GM12878 (cell line): ENCODE data around the gene MAP2K4. TPM values are rescaled to one million over a fixed set of nuclear protein-coding genes. Genes with fewer than 3 reads are reported as not detected.

ENCODE experiments used
- ATAC-seq: fragments of 200-7000 bp; cut with Tn5 transposase; 3 replicates; pipeline ENCODE4 v1.9.1; 2020; ENCODE audit warnings: mild to moderate bottlenecking, moderate library complexity
- BruUV-seq: library from RNA; stranded (reverse); fragments of 400-500 nt; replicated peaks from 2 replicates; lab custom pipeline; 2021; lab: Mats Ljungman, UMichigan
- CTCF ChIA-PET: fragments of 300-600 bp; sonication (Branson Sonifier 250); formaldehyde crosslinking; extraction: SDS; loops from one replicate; lab custom pipeline; 2021; ENCODE audit warnings: inconsistent platforms; lab: Yijun Ruan, JAX
- POLR2A ChIA-PET: fragments of 350-600 bp; formaldehyde crosslinking; extraction: SDS; loops from one replicate; lab custom pipeline; 2021; ENCODE audit warnings: inconsistent platforms; lab: Charles Lee
- RAD21 ChIA-PET: fragments of 300-600 bp; sonication (Branson Sonifier 250); formaldehyde crosslinking; loops from one replicate; lab custom pipeline; 2023; ENCODE audit warnings: antibody characterized with exemption; ENCODE audit not compliant: unreplicated experiment; lab: Charles Lee
- SMC1A ChIA-PET: fragments of 300-600 bp; sonication (Branson Sonifier 250); formaldehyde crosslinking; loops from one replicate; lab custom pipeline; 2023; ENCODE audit not compliant: unreplicated experiment, uncharacterized antibody; lab: Charles Lee
- DNase-seq: peaks from one replicate; pipeline ENCODE4 v3.0.0-alpha.2; 2011; ENCODE audit warnings: low read depth, low spot score
- FAIRE-seq: peaks from 3 replicates; lab custom pipeline; 2011; peaks lifted over from hg19 to GRCh38; lab: Jason Lieb, UNC
- H2AFZ ChIP-seq: 2 replicates; pipeline ENCODE4 v1.6.0; 2011; ENCODE audit warnings: low read depth, low read length, control low read depth; ENCODE audit not compliant: control insufficient read depth
- H3K27ac ChIP-seq: 2 replicates; pipeline ENCODE4 v1.5.1; 2011; ENCODE audit warnings: control low read depth; ENCODE audit not compliant: control insufficient read depth, insufficient read depth
- H3K27me3 ChIP-seq, 2 experiments: replicated peaks in 1 of 2; 2 replicates each; pipeline versions ENCODE4 v1.6.0 to v1.6.1; 2011; ENCODE audit warnings: low read length in 1 of 2; ENCODE audit not compliant: control insufficient read depth in 2 of 2, insufficient read depth in 2 of 2
- H3K36me3 ChIP-seq, 2 experiments: 2 replicates each; pipeline ENCODE4 v1.5.1; 2011; ENCODE audit warnings: low read length in 1 of 2; ENCODE audit not compliant: control insufficient read depth in 2 of 2, insufficient read depth in 2 of 2
- H3K4me1 ChIP-seq: 2 replicates; pipeline ENCODE4 v1.6.1; 2011; ENCODE audit warnings: mild to moderate bottlenecking, low read length, moderate library complexity, mixed read lengths; ENCODE audit not compliant: control insufficient read depth, insufficient read depth
- H3K4me2 ChIP-seq: 2 replicates; pipeline ENCODE4 v1.6.0; 2011; ENCODE audit warnings: control low read depth; ENCODE audit not compliant: control insufficient read depth, insufficient read depth
- H3K4me3 ChIP-seq: fragments of 200-600 bp; sonication (generic); 2 replicates; pipeline ENCODE4 v1.5.1; 2016
- H3K79me2 ChIP-seq: 2 replicates; pipeline ENCODE4 v1.6.0; 2011; ENCODE audit warnings: low read length; ENCODE audit not compliant: control insufficient read depth, insufficient read depth
- H3K9ac ChIP-seq: 2 replicates; pipeline ENCODE4 v1.8.0; 2011; ENCODE audit warnings: low read length, control low read depth, mixed read lengths; ENCODE audit not compliant: control insufficient read depth, insufficient read depth
- H3K9me3 ChIP-seq: replicated peaks from 3 replicates; pipeline ENCODE4 v1.5.1; 2011; ENCODE audit warnings: mild to moderate bottlenecking, low read length; ENCODE audit not compliant: control insufficient read depth, insufficient read depth
- H4K20me1 ChIP-seq: 2 replicates; pipeline ENCODE4 v1.6.0; 2011; ENCODE audit not compliant: control insufficient read depth, insufficient read depth
- ATF3 ChIP-seq: IDR thresholded peaks from 2 replicates; pipeline ENCODE4 v1.6.1; 2011; ENCODE audit warnings: low read depth, mild to moderate bottlenecking, low read length, moderate library complexity, borderline replicate concordance; ENCODE audit errors: extremely low read depth
- CBX5 ChIP-seq: sonication (generic); IDR thresholded peaks from 2 replicates; pipeline ENCODE4 v1.6.1; 2016; ENCODE audit warnings: low read depth, moderate library complexity, mild to moderate bottlenecking, inconsistent platforms
- FOS ChIP-seq: IDR thresholded peaks from 3 replicates; pipeline ENCODE4 v1.6.1; 2011; ENCODE audit warnings: borderline replicate concordance; ENCODE audit not compliant: insufficient read length; ENCODE audit errors: extremely low read depth
- FOXM1 ChIP-seq: IDR thresholded peaks from 2 replicates; pipeline ENCODE4 v1.6.1; 2012; ENCODE audit warnings: low read depth, mild to moderate bottlenecking, inconsistent platforms, low read length, moderate library complexity
- IRF4 ChIP-seq: IDR thresholded peaks from 2 replicates; pipeline ENCODE4 v1.6.1; 2011; ENCODE audit warnings: low read depth, low read length
- KAT2A ChIP-seq: conservative IDR thresholded peaks from 2 replicates; pipeline ENCODE4 v1.6.1; 2011; ENCODE audit warnings: low read depth, low read length; ENCODE audit not compliant: control insufficient read depth
- KLF5 ChIP-seq: fragments of 450-650 bp; IDR thresholded peaks from 2 replicates; pipeline ENCODE4 v1.6.1; 2014; ENCODE audit warnings: mild to moderate bottlenecking; ENCODE audit not compliant: partially characterized antibody
- SIX5 ChIP-seq: IDR thresholded peaks from 2 replicates; pipeline ENCODE4 v1.6.1; 2011; ENCODE audit warnings: mild to moderate bottlenecking, low read depth, low read length, moderate library complexity; ENCODE audit not compliant: severe bottlenecking
- SMC3 ChIP-seq: IDR thresholded peaks from 2 replicates; pipeline ENCODE4 v1.6.1; 2011; ENCODE audit warnings: low read length, improper control_type of control experiment, borderline replicate concordance
- SP1 ChIP-seq: IDR thresholded peaks from one replicate; pipeline ENCODE4 v1.6.1; 2011; ENCODE audit warnings: low read depth, low read length
- SUPT20H ChIP-seq: IDR thresholded peaks from 2 replicates; pipeline ENCODE4 v1.6.1; 2011; ENCODE audit warnings: low read depth, mild to moderate bottlenecking, low read length, moderate library complexity, borderline replicate concordance; ENCODE audit not compliant: control insufficient read depth
- TAF1 ChIP-seq: IDR thresholded peaks from 2 replicates; pipeline ENCODE4 v1.6.1; 2011; ENCODE audit warnings: mild to moderate bottlenecking, low read depth, low read length, borderline replicate concordance
- WGBS: methylation state at CpG from one replicate; pipeline ENCODE4 v1.1.6; 2016; ENCODE audit warnings: low lambda C conversion rate; ENCODE audit not compliant: insufficient replicate concordance, insufficient coverage; ENCODE audit errors: missing lambda C conversion rate; 5-methylcytosine and 5-hydroxymethylcytosine counted together
- in situ Hi-C: fragments of 300-500 bp; cut with MboI; formaldehyde crosslinking; loops from 9 replicates; pipeline ENCODE4 v1.14.3; 2018; ENCODE audit warnings: mixed read lengths
- intact Hi-C: fragments of 100-400 bp; cut with micrococcal nuclease; formaldehyde crosslinking; loops from one replicate; pipeline ENCODE4 v1.14.2; 2022; ENCODE audit not compliant: unreplicated experiment
- polyA plus RNA-seq, 11 experiments: library from polyadenylated mRNA; depleted of rRNA in 4 of 11; unstranded in 6 of 11; stranded (reverse) in 5 of 11; fragments of >200 nt; fragmentation: Nextera tagmentation in 4 of 11; fragmentation: Illumina TruSeq in 1 of 11; extraction: Ambion mirVana in 4 of 11; extraction: Trizol in 1 of 11; gene quantifications; 1 replicate in 1 of 11; 2 replicates in 10 of 11; pipeline versions ENCODE4 v1.2.1 to v1.2.3, GENCODE V29; 2011 to 2016; ENCODE audit warnings: inconsistent platforms in 2 of 11, missing spikeins in 2 of 11, low read depth in 1 of 11
- total RNA-seq, 4 experiments: library from RNA; depleted of rRNA in 3 of 4; stranded (reverse); fragments of >200 nt in 3 of 4; fragmentation: Illumina TruSeq in 1 of 4; extraction: Trizol in 1 of 4; gene quantifications; 2 replicates each; pipeline versions ENCODE4 v1.2.1 to v1.2.3, GENCODE V29; 2013 to 2021
- TF ChIP-seq, protein P1 (sequence below): fragments of 450-650 bp; IDR thresholded peaks from 2 replicates; pipeline ENCODE4 v1.6.1; 2016; ENCODE audit warnings: mild to moderate bottlenecking, moderate library complexity, borderline replicate concordance
- TF ChIP-seq, protein P2 (sequence below): fragments of 450-650 bp; formaldehyde crosslinking; IDR thresholded peaks from 2 replicates; pipeline ENCODE4 v1.4.0; 2020; ENCODE audit warnings: mild to moderate bottlenecking, moderate library complexity

The MAP2K4 gene
- total and polyA plus RNA-seq, 10 of the 15 experiments (the other 5 are each of a cell fraction or from before 2014, with no cell fraction given): 5.4 to 34.1 (median 25.5) TPM

GRCh38 chr17:12074346-12074745, 53.7 kb downstream of the MAP2K4 start (continued):
- TF ChIP-seq, protein P1, sequence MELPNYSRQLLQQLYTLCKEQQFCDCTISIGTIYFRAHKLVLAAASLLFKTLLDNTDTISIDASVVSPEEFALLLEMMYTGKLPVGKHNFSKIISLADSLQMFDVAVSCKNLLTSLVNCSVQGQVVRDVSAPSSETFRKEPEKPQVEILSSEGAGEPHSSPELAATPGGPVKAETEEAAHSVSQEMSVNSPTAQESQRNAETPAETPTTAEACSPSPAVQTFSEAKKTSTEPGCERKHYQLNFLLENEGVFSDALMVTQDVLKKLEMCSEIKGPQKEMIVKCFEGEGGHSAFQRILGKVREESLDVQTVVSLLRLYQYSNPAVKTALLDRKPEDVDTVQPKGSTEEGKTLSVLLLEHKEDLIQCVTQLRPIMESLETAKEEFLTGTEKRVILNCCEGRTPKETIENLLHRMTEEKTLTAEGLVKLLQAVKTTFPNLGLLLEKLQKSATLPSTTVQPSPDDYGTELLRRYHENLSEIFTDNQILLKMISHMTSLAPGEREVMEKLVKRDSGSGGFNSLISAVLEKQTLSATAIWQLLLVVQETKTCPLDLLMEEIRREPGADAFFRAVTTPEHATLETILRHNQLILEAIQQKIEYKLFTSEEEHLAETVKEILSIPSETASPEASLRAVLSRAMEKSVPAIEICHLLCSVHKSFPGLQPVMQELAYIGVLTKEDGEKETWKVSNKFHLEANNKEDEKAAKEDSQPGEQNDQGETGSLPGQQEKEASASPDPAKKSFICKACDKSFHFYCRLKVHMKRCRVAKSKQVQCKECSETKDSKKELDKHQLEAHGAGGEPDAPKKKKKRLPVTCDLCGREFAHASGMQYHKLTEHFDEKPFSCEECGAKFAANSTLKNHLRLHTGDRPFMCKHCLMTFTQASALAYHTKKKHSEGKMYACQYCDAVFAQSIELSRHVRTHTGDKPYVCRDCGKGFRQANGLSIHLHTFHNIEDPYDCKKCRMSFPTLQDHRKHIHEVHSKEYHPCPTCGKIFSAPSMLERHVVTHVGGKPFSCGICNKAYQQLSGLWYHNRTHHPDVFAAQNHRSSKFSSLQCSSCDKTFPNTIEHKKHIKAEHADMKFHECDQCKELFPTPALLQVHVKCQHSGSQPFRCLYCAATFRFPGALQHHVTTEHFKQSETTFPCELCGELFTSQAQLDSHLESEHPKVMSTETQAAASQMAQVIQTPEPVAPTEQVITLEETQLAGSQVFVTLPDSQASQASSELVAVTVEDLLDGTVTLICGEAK: no peak
- no peak for TF ChIP-seq KAT2A
- TF ChIP-seq SP1: no peak
- TF ChIP-seq SIX5: no peak

DNA sequence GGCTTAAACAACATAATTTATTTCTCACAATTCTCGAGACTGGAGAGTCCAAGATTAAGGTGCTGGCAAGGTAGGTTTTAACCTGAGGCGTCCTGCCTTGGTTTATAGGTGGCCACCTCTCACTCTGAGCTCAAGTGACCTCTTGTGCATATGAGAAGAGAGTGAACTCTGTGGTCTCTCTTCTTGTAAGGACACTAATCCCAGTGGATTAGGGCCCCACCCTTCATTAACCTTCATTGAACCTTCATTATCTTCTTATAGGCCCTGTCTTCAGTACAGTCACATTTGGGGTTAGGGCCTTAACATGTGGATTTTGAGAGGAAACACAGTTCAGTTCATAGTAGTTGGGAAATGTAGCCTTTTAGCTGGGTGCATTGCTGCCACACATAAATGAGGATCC, 57.1 kb downstream of the MAP2K4 start:
- no peak overlapping the region for H3K9ac ChIP-seq
- SMC1A ChIA-PET: interaction anchor here (0.6 kb wide), 1 partner anchor 26 kb away, joined by 3 read pairs; no protein-coding TSS in a partner anchor
- in situ Hi-C loops: no loop called here
- CTCF ChIA-PET: interaction anchor here (1.1 kb wide), 1 partner anchor 10 kb away, joined by 3 read pairs; no protein-coding TSS in a partner anchor
- H2AFZ ChIP-seq: no peak overlapping the region
- BruUV-seq: no TSS peak
- FAIRE-seq (no peak), ATAC-seq (no peak), DNase-seq (no peak)
- H3K27ac ChIP-seq: no peak overlapping the region
- no peak overlapping the region for H3K4me2 ChIP-seq
- peaks cover 3% of the 10 kb centered on the region; the same call in 1 of the 3 replicates for H3K9me3 ChIP-seq
- H4K20me1 ChIP-seq: no peaks in the 10 kb centered on the region; the same call in 1 of the 2 replicates
- no peak overlapping the region for H3K4me3 ChIP-seq
- H3K79me2 ChIP-seq: no peaks in the 10 kb centered on the region
- no peaks in the 10 kb centered on the region for H3K27me3 ChIP-seq
- RAD21 ChIA-PET: no interaction called here
- 75% methylated on average over 2 of the region's 2 CpGs for WGBS
- POLR2A ChIA-PET: no interaction called here
- intact Hi-C loops: no loop called here
- peaks cover 4 to 8% of the 10 kb centered on the region in 2 experiments; a peak in 3 of 4 replicates for H3K36me3 ChIP-seq
- H3K4me1 ChIP-seq: no peaks in the 10 kb centered on the region
- TF ChIP-seq KLF5 (no peak), FOXM1 (no peak), FOS (no peak), TAF1 (no peak), SMC3 (no peak), IRF4 (no peak), SUPT20H (no peak), ATF3 (no peak), CBX5 (no peak)
- TF ChIP-seq, protein P2, sequence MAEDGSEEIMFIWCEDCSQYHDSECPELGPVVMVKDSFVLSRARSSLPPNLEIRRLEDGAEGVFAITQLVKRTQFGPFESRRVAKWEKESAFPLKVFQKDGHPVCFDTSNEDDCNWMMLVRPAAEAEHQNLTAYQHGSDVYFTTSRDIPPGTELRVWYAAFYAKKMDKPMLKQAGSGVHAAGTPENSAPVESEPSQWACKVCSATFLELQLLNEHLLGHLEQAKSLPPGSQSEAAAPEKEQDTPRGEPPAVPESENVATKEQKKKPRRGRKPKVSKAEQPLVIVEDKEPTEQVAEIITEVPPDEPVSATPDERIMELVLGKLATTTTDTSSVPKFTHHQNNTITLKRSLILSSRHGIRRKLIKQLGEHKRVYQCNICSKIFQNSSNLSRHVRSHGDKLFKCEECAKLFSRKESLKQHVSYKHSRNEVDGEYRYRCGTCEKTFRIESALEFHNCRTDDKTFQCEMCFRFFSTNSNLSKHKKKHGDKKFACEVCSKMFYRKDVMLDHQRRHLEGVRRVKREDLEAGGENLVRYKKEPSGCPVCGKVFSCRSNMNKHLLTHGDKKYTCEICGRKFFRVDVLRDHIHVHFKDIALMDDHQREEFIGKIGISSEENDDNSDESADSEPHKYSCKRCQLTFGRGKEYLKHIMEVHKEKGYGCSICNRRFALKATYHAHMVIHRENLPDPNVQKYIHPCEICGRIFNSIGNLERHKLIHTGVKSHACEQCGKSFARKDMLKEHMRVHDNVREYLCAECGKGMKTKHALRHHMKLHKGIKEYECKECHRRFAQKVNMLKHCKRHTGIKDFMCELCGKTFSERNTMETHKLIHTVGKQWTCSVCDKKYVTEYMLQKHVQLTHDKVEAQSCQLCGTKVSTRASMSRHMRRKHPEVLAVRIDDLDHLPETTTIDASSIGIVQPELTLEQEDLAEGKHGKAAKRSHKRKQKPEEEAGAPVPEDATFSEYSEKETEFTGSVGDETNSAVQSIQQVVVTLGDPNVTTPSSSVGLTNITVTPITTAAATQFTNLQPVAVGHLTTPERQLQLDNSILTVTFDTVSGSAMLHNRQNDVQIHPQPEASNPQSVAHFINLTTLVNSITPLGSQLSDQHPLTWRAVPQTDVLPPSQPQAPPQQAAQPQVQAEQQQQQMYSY (CRISPR knock-in tag): no peak
